NCI-H2171 treated with DMSO at 0.1 percent for 48 hours (cell line): ENCODE data around the gene PDE8A.
"Not testable (repeated sequence)": the region's sequence is repeated elsewhere in the genome, so short reads cannot be mapped to it uniquely, and the experiment has no call there.

Experiments used
- DNase-seq: peaks from one replicate; lab custom pipeline; 2025; lab: John Stamatoyannopoulos, UW

Gene PDE8A

DNA sequence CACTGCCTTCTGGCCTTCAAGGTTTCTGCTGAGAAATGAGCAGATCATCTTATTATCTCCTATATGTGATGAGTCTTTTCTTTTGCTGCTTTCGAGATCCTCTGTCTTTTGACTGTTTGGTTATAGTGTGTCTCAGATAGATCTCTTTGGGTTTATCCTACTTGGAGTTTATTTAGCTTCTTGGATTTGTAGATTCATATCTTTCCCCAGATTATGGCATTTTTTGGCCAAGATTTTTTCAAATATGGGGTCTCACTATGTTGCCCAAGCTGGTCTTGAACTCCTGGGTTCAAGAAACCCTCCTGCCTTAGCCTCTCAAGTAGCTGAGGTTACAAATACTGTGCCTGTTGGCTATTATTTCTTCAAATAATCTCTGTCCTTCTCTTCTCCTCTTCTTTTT is 150.3 kb downstream of the PDE8A start:
- DNase-seq, result no peak

DNA sequence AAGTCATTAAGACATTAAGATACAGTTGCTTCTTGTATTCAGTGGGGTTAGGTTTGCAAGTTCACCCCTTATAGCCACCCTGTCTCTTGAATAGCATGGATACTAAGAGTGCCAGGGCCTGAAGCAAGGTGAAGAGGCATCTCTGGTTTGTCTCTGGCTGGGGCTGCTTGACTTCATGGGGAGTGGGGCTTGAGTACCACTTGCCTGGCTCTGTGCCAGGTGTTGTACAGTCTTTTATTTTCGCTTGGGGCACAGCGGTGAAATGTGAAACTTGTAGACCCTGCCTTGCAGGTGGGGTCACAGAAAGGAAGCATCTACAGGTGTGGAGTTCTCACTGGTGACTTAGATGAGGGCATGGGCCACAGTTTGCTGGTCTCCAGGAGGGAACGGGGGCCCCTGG is 152.1 kb downstream of the PDE8A start:
- DNase-seq, result no peak

DNA sequence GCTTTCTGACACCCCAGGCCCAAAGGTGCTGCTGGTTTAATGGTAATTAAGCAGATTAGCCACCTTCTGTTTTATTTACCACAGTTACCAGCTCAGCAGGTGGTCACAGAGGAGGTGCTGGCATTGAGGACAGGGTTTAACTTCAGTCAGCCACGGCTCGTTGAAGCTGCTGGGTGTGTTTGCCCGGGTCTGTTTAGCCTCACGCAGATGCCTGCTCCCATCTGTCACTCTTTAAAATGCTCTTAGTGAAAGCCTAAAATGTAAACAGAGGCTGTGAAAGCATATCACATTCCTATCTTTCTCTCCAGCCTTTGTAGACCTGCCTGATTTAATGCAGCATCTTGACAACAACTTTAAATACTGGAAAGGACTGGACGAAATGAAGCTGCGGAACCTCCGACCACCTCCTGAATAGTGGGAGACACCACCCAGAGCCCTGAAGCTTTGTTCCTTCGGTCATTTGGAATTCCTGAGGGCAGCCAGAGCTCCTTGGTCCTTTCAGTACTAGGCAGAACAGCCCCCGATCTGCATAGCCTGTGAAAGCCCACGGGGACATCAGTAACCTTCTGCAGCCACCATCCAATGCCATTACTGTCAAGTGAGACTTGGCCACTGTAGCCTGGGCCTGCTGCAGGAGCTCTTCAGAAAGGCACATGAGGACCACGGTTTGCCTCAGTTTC is 156.0 kb downstream of the PDE8A start:
- peak; percentile 99 for DNase-seq

DNA sequence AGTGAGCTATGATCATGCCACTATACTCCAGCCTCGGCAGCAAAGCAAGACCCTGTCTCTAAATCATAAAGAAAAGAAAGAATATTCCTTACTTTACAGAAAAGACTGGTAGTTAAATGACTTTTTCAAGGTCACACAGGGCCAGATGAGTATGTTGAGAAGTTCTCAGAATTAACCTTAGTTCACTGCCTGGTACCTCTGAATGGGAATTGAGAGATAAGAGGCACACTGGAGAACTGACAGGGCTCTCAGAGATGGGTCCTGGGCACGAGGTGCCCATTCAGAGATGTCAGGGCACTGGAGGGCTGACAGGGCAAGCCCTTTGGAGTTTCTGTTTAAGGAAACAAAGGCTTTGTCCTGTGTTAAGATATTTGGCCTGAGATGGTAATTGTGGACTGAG is 157.7 kb downstream of the PDE8A start:
- DNase-seq, result no peak

DNA sequence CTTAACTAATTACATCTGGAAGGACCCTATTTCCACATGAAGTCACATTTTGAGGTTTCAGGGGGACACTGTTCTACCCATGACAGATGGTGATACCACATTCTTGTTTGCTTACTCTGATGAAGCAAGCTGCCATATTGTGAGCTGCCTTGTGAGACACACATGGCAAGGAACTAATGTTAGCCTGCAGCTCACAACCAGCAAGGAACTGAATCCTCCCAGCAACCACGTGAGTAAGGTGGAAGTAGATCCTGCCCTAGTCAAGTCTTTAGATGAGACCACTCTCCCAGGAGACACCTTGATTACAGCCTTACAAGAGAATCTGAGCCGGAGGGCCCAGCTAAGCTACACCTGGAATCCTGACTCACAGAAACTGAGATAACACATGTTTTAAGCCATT is 160.1 kb downstream of the PDE8A start:
- peak; percentile 98 for DNase-seq

DNA sequence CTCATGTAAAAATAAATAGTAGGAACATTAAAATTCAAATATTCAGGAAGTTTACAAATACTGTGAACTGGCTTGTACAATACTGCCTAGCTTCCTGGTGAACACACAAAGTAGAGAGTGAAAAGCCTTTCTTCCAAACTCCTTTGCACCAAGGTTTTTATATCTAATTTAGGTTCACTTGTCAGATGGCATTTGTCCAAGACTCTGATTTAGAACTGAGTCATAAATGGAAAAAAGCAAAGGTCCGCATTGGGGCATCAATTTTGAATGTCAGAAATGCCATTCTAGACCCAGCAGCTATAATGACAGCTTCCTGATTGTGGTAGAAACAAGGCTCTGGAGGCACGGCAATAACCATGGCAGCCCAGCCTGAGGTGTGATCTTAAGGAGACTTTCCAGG is 160.7 kb downstream of the PDE8A start:
- peak; percentile 45 for DNase-seq

DNA sequence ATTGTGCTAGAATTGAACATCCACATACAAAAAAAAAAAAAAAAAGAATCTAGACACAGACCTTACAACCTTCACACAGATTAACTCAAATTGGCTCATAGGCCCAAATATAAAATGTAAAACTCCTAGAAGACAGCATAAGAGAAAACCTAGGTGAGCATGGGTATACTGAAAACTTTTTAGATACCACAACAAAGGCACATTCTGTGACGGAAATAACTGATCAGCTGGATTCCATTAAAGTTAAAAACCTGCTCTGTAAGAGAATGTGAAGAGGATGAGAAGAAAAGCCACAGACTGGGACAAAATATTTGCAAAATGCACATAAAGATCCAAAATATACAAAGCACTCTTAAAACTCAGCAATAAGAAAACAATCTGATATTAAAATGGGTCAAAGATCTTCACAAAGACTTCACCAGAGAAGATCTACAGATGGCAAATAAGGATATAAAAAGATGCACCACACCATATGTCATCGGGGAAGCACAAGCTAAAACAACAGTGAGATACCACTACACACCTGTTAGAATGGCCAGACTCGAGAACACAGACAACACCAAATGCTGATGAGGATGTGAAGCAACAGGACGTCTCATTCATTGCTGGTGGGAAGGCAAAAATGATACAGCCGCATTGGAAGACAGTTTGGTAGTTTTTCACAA is 167.9 kb downstream of the PDE8A start:
- peak; percentile 72 for DNase-seq

DNA sequence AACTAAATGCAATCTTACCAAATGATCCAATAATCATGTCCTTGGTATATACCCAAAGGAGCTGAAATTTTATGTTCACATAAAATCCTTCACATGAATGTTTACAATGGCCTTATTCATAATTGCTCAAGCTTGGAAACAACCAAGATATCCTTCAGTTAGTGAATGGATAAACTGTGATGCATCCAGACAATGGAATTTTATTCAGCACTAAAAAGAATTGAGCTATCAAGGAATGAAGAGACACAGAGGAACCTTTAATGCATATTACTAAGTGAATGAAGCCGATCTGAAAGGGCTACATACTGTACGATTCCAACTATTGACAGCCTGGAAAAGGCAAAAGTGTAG is 168.4 kb downstream of the PDE8A start:
- no peak for DNase-seq

DNA sequence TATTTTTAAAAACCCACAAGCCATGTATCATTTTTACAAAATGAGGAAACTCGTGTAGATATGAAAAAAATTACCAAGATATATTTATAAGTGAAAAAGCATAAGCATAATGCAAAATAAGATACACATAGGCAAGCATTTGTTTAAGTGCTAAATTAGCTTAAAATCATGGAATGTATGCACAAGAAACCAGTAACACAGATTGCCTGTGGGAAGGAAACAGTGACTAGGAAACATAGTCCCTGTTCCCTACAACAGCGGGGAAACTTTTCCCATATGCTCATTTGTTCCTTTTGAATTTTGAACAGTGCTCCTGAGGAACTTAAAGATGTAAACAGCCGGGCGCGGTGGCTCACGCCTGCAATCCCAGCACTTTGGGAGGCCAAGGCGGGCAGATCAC is 169.5 kb downstream of the PDE8A start:
- no peak for DNase-seq

DNA sequence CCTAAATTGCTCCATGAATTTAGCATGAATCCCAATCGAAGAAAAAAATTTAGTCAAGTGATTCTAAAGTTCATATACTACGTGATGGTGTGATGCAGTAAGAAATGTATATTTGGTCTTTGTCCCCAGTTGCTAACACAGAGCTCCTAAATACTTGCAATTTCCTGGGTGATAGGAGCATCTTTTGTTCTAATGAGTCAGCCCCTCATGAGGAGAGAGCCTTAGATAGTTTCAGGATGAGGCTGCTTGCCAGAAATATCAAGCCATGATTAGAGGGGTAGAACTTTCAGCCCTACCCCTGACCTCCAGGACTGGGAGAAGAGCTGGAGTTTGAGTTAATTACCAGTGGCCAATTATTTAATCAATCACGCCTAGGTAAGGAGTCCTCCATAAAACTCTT is 170.2 kb downstream of the PDE8A start:
- no peak for DNase-seq

DNA sequence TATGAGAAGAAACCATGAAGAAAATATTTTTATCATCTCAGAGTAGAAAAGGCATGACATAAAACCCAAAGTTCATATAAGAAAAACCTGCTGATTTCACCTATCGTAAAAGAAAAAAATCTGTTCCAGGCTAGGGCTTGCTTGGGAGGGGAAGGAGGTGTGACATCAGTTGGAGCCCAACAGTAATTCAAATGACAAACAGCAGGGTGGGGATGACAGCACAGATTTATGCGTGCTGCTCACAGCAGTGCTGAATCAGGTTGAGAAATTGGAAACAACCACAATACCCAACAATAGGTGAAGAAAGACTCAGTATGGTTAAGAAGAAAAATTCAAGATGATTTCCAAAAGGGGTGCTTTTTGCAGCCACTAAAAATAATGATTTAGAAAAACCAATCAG is 172.4 kb downstream of the PDE8A start:
- DNase-seq, result no peak

DNA sequence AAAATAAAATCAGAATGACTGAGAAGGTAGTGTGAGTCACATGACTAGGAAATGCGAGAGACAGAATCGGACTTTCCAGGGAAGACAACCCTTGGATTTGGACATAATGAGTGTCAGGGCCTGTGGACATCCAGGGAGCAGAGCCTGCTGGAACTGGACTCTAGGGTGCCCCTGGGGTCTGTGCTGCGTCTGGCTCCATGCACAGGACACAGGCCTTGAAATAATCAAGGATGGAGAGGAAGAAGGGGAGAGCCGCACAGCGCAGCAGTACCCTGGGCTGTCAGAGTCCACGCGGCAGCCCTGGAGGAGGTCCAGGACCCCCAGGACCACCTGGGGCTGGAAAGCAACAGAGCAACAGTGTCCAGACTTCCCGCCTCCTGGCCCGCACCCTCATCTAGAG is 173.7 kb downstream of the PDE8A start:
- DNase-seq, result no peak

DNA sequence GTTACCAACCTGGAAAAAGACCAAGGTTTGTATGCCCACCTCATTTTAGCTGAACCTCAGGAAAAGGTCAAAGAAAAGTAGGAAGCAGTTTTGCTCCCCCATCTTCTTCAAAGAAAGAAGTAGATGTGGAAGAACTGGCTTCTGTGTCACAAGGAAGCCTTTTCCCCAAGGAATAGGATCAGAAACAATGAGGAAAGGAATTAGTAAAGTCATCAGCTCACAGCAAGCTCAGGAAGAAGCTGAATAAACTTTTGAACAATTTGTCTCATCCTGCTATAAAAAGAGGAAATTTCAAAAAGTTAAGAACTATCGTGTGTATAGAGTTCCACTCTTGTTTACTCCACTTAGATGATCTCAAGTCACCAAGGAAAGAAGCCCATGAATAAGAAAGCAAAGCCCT is 174.2 kb downstream of the PDE8A start:
- DNase-seq, result no peak

DNA sequence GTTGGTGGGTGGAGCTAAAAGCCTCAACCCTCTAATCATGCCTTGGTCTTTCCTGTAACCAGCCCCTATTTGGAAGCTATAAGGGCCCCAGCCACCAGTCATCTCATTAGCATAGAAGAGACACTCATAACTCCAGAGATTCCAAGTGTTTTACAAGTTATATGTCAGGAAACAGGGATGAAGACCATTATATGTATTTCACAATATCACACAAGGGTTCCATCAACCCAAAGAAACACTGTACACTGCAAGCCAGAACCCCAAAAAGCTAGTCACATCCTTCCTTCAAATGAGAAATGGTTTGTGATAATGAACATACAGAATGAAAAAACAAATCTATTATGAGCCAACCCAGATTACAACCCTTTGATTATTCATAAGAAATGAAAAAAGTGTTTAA is 175.7 kb downstream of the PDE8A start:
- no peak for DNase-seq

DNA sequence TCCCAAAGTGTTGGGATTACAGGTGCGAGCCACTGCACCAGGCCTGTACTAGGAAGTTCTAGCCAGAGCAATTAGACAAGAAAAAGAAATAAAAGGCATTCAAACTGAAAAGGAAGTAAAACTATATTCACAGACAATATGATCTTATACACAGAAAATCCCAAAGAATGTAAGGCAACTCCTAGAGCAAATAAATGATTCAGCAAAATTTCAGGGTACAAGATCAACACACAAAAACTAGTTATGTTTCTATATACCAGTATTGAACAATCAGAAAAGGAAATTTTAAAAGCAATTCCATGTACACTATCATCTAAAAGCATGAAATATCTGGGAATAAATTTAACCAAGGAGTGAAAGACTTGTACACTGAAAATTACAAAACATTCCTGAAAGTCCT is 180.6 kb downstream of the PDE8A start:
- no peak for DNase-seq

DNA sequence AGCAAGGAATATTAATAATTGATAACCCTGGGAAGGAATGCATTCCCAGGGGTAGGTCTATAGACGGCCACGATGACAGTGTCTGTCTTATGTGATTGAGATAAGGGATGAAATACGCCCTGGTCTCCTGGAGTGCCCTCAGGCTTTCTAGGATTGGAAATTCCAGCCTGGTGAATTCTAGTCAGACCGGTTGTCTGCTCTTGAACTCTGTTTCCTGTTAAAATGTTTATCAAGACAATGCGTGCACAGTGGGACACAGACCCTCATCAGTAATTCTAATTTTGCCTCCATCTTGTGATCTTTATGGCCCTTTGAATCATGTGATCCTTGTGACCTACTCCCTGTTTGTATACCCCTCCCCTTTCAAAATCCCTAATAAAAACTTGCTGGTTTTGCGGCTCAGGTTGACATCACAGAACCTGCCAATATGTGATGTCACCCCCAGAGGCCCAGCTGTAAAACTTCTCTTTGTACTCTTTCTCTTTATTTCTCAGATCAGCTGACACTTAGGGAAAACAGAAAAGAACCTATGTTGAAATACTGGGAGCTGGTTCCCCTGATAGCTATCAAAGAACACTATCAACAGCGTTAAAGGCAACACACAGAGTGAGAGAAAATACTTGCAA is 183.3 kb downstream of the PDE8A start:
- DNase-seq, result no peak

DNA sequence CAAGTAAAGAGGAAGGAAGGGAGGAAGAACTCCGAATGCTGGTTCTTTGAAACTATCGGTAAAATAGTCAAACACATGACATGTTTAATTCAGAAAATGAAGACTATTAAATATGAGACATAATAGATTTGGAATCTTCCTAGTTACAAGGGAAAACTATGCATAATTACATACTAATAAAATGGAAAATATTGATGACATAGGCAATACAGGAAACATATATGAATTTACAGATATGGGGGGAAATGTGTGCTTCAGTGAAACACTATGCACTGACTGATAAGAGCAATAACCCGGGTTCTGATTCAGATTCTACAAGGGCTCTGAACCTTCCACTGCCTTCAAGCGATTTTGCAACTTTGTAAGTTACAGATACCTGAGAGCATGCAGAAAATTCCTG is 185.9 kb downstream of the PDE8A start:
- no peak for DNase-seq

DNA sequence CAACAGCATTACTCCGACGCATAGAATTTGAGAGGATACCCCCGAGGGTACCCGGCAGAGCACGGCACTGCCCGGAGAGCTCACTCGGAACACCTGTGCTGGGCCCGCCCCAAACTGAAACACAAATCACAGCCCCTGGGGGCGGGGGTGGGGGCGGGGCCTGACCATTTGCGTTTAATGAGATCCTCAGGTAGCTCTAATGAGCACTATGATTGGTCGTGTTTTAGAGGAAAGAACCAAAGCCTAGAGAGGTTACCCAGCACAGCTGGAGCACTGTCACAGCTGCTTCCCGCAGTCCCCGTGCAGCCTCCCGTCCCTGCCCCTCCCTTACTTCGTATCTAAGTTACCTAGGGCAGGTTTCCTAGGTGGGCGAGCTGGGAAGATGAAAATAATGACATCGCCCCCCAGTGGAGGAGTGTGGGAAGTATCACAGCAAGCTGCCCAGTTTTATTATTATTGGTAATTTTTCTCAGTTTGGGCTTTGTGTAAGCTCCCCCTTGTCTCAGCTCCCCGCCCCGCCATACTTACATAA is 187.1 kb downstream of the PDE8A start:
- DNase-seq, result peak; percentile 83

DNA sequence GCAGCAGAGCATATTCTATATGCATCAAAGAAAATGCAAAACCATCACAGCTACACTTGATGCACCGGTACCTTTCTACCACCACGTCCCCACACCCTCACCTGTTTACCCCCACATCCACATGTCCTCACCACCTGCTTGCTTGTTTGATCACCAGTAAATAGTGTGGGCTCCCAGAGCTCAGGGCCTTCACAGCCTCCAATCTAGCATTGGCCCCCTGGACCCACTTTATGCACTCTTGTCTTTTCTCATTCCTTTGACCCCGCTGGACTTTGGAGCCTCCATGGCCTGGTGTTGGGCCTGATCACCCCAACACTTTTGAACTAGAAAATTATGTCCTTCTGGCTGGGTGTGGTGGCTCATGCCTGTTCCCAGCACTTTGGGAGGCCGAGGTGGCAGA is 190.1 kb downstream of the PDE8A start:
- no peak for DNase-seq

DNA sequence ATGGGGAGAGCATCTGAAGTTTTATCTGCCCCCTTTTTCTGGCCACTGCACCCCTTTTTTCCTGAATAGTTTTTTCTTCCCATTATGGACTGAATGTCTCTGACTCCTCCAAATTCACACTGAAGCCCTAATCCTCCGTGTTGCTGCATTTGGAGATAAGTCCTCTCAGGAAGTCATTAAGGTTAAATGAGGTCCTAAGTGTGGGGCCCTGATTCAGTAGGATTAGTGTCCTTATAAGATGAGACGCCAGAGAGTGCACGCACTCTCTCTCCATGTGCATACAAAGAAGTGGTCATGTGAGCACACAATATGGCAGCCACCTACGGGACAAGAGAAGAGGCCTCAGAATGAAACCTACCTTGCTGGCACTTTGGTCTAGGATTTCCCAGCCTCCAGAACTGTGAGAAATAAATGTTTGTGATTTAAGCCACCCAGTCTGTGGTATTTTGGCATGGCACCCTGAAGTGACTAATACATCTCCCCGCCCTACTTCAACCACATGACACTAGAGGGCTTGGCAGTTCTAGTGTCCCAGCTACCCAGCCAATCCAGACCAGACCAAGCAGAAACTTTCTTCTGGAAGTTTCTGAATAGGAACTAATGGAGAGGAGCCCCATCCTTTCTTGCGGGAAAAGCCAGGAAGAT is 191.3 kb downstream of the PDE8A start:
- DNase-seq, result no peak

DNA sequence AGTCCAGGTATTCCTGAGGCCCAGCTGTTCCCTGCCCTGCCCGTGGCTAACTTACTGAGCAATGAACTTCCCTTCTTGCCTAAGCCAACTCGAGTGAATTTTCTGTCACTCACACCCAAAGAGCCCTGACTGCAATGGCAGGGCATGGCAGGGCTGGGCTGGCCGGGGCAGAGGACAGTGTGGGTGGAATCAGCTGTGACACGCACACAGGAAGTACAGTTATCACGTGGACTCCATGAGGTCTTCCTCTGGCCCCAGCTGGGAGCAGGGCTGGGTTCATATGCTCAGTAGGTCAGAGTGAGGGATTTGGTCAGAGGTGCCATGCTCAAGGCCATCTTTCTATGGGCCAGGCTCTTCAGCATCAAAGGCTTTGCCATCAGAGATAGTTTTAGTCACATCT is 192.0 kb downstream of the PDE8A start:
- DNase-seq, result not testable (repeated sequence)

DNA sequence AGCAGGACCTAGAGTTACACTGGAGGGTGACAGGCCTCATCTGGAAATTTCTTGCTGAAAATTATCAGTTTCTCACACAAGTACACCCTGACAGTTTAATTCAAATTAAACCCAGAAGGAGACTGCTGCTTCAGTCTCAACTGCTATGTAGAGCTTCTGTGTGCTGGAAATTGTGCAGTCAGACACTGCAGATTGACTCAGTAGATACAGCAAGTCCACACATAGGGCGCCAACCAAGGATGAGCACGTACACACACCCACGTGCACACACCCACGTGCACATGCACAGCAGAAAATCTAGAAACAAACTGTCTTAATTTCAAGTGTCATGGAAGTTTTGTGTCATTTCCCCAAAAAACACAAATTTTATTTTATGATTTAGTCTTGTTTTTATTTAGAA is 192.9 kb downstream of the PDE8A start:
- DNase-seq, result no peak

DNA sequence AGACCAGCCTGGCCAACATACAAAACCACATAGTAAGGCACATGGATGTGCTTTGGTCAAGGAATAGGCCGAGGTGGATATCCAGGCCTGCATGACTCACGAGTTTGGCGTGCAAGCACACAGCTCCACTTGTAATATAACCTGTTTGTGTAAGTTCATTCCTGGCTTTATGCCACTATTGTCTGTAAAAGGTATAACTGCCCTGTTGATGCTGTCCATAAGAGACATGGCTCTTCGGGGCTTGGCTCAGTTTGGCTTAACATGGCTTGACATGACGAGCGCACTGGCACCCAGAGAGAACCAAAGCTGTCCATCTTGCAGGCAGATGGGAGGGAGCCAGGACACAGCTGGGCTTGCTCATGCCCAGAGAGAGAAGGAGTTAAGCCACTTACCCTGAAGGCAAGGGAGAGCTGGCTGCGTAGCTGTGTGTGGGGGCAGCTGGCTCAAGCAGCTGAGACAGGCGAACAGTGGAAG is 195.4 kb downstream of the PDE8A start:
- DNase-seq, result peak; percentile 12
